ENCODE data around the gene TRMT2A.

TRMT2A gene

DNA sequence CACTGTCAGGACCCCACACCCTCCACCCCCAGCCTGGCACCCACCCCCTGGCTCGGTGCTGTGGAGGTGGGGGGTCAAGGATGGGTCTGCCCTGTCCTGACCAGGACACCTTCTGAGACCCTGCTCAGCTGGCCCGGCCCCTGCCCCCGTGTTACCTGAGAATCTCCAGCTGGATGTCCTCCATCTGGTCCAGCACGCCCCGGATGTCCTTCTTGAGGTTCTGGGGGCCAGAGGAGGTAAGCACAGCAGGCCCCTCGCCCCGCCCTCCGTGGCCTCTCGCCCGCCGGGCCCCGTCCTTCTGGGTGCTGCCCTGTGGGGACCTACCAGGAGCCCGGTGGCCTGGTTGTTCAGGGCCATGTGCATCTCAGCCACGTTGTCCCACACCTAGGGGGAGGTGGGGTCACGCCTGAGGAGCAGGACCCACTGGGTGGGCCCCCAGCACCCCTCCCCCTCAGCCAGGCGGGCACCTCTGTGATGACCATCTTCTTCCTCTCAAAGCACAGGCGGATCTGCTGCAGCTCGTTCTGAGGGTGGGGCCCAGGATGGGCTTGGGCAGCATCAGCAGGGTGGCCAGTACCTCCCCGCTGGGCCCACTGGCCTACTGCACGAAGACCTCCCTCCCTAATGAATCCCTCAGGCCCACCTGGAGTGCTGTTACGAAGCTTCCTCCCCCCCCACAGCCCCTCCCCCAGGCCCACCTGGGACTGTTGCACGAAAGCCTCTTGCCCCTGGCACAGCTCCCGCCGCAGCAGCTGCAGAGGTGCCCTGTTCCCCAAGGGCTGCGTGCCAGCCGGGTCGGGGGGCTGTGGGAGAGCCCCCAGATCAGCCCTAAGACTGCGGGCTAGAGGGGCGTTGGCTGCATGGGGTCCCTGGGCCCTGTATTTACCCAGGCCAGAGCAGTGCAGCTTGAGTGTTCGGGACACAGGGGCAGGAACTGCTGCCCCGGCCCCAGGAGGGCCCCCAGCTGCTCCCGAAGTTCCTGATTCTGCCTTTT lies 32.5 kb upstream of the TRMT2A start:
- DNase-seq (ENCODE audit: low read depth in 1 of 2, low spot score in 1 of 2): no peak

DNA sequence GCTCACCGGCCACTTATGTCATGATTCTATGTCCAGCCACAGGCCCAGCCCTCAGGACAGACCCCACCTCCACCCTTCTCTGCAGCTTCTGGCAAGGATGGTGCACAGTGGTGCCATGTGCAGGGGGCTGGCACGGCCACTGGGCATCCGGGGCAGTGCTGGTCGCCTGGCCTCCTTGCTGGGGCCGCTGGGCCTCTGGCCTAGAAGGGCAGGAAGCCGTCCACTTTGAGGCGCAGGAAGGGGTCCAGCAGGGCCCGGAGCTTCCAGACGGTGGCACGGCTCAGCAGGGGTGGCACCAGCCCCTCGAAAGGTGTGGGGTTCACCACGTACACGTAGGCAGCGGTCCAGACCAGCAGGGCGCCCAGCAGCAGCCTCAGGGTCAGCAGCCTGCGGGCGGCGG lies 31.4 kb upstream of the TRMT2A start:
- no peak for DNase-seq (ENCODE audit: low read depth in 1 of 2, low spot score in 1 of 2)

DNA sequence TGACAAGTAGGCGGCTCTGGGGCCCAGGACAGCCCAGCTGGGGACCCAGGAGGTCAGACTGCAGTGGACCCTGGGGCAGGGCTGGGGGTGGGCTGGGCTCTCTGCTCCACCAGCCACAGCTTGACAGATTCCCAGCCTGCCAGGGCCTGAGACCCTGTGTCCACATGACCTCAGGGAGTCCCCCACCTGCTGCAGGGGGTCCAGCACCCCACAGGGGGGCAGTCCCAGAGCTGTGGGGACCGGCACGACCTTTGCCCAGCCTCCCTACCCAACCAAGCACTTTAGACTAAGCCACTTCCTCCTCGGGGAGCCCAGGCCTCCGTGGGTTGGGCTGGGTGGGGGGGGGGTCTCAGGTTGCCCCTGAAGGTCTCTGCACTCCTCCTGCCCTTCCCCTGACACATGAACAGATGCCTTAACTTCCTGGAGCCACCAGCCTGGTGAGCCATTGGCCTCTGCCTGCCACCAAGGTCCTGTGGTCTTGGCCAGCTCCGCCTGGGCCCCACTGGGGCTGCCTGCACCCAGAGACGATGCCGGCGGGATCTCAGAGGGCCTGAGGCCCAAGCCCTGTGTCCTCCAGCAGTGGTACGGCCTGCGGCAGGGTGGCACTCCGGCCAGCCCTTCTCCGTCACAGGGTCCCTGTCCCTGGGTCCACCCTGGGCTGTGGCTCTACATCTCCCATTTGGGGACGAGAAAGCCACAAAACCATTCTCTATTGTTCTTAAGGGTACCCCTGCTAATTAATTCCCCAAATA lies 30.4 kb upstream of the TRMT2A start:
- no peak for DNase-seq (ENCODE audit: low read depth in 1 of 2, low spot score in 1 of 2)

DNA sequence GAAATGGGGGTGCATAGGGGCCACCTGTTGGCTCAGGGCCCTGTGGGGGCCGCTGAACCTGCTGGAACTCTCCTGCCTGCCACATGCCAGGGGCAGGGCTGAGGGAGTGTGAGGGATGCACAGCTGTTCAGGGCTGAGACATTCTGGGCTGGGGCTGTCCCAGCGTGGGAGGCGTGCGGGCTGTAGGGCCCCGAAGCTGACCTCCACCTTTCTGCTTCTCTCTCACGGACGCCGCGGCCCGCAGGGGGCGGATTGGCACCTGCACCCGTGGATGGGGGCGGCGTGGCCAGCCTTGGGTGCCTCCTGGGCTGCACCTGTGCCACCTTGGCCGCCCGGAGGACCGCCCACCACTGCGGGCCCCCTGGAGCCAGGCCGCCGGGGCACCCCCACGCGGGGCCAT lies 29.8 kb upstream of the TRMT2A start:
- DNase-seq (ENCODE audit: low read depth in 1 of 2, low spot score in 1 of 2): no peak

DNA sequence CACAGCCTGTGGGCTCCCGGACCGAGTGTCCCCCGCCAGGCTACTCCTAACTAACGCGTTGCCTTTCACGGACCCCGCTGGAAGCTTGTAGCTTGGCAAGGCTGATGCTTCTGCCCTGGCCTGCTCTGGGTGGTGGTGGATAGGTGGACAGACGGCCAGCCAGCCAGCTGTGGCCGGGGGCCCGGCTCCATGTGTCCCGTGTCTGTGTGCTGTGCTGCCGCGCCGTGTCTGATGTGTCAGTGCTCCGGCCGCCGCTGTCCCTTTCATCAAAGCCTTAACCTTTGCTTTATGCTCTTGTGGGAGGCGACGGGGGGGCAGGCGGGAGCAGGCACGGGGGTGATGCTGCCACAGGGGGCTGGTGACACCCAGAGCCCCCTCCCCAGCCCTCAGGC lies 28.8 kb upstream of the TRMT2A start:
- no peak for DNase-seq (ENCODE audit: low read depth in 1 of 2, low spot score in 1 of 2)

DNA sequence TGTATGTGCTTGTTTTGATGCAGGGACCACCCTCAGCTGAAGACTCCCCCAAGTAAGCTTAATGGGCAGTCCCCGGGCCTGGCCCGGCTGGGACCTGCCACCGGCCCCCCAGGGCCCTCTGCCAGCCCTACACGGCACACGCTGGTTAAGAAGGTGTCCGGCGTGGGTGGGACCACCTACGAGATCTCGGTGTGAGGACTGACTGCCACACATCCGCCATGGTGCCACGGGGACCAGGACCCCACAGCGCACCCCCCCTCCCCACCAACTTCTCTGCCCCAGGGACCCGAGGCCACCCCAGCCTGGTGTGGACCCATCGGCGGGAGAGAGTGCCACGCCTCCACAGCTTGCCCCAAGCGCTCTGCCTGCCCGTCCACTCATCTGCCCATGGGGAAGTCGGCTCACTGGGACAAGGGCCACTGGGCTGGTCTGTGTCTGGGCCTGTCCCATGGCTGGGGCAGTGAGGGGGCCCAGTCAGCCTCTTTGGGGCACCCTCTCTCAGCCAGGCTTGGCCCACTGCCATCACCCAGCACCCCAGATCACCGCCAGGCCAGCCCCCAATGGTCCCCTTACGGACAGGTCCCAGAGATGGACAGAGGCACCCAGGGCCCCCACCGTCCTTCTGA lies 28.3 kb upstream of the TRMT2A start:
- DNase-seq (ENCODE audit: low read depth in 1 of 2, low spot score in 1 of 2): no peak

DNA sequence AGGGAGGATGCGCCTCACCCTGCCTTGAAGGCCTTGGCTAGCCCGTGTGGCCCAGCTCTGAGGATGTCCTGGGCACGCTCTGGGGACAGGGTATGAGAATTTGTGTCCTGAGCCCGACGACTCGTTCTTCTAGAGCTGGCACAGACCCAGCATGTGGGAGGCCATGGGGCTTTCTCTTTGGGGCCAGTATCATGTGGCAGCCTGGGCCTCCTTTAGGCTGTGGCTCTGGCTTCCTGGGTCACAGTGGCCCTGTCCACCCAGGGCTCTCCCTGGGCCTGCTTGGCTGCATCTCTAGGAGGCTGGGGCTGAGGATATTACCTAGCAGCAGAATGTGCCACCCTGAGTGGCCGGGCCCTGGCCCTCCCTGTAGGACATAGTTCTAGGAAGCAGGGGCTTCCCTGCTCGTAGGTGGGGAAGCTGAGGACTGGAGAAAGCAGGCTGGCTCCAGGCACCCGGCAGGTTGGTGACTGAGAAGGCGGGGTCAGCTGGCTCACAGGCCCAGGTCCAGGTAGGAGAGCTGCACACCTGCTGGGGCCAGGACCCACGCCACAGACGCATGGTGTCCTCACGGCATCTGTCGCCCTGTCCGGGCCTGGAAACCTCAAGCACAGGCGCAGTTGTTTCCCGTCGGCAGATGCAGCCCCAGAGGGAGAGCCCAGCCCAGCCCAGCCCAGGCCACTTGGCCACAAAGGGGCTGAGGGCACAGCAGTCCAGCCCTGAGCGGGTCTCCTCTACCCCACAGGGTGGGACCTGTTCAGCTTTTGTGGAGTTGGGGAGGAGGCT lies 27.0 kb upstream of the TRMT2A start:
- DNase-seq (ENCODE audit: low read depth in 1 of 2, low spot score in 1 of 2): no peak

DNA sequence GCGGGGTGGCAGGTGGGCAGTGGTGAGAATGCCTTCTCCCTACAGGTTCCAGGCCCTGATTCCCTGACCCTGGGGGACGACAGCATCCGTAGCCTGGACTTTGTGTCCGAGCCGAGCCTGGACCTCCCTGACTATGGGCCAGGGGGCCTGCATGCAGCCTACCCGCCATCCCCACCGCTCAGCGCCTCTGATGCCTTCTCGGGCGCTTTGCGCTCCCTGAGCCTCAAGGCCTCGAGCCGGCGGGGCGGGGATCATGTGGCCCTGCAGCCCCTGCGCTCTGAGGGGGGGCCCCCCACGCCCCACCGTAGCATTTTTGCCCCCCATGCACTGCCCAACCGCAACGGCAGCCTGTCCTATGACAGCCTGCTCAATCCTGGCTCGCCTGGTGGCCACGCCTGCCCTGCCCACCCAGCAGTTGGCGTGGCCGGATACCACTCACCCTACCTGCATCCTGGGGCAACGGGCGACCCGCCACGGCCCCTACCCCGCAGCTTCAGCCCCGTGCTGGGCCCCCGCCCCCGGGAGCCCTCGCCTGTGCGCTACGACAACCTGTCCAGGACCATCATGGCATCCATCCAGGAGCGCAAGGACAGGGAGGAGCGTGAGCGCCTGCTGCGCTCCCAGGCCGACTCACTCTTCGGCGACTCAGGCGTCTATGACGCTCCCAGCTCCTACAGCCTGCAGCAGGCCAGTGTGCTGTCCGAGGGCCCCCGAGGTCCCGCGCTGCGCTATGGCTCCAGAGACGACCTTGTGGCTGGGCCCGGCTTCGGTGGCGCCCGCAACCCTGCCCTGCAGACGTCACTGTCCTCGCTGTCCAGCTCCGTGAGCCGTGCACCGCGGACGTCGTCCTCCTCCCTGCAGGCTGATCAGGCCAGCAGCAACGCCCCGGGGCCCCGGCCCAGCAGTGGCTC lies 25.9 kb upstream of the TRMT2A start:
- DNase-seq (ENCODE audit: low read depth in 1 of 2, low spot score in 1 of 2): no peak

DNA sequence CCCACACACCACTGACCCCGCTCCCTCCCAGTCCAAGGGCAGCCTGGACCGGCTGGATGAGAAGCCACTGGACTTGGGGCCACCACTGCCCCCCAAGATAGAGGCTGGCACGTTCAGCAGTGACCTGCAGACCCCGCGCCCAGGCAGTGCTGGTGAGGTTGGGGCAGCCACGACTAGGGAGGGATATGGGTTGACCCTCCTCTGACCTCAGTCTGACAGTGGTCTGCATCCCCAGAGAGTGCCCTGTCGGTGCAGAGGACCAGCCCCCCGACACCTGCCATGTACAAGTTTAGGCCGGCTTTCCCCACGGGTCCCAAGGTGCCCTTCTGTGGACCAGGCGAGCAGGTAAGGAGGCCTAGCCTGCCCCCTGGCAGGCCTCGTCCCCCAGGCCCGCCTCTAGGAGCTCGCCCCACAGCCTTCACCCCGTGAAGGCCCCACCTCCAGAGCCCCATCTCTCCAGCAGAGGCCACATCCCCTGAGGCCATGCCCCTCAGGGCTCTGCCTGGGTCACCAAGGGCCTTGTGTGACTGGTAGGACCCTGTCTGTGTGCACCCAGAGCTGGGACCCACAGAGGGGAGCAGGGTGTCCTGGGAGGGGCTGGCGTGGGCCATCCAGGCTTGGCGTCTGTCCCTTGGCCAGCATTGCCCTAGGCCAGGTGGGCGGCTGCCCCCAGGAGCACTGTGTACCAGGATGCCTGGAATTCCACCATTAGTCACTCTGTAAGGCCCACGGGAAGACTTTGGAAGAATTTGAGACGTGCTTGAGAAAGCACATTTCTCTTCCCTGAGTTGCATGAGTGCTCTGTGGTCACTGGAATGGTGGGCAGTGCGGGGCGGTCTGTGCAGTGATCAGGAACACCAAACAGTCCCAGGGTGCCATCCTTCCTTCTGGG lies 24.4 kb upstream of the TRMT2A start:
- DNase-seq (ENCODE audit: low read depth in 1 of 2, low spot score in 1 of 2): no peak

DNA sequence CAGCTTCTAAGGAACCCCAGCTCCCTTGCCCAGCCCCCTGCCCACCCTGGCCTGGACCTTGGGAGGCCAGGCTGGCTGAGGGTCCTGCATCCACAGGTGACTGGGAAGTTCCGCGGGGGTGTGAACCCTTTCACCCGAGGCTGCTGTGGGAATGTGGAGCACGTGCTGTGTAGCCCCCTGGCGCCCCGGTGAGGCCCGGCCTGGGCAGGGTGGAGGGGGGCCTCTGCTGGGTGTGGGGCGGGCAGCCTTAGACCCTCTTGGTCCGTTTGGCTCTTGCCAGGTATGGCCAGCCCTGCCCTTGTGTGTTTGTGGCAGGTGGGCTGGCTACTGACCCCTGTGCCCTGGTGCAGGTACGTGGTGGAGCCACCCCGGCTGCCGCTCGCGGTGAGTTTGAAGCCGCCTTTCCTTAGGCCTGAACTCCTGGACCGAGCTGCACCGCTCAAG lies 23.5 kb upstream of the TRMT2A start:
- no peak for DNase-seq (ENCODE audit: low read depth in 1 of 2, low spot score in 1 of 2)

DNA sequence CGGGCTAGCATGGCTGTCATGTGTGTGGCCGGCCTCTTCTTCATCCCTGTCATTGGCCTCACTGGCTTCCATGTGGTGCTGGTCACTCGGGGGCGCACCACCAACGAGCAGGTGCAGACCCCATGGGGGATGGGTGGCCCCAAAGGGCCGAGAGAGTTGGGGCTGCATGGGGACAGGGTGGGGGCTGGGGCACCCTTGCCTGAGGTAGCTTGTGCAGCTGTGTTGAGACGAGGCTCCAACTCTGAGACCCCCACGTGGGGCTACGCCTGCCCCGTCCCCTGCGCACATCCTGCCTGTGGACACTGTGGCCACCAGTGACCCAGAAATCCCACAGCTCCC lies 23.1 kb upstream of the TRMT2A start:
- DNase-seq (ENCODE audit: low read depth in 1 of 2, low spot score in 1 of 2): no peak

DNA sequence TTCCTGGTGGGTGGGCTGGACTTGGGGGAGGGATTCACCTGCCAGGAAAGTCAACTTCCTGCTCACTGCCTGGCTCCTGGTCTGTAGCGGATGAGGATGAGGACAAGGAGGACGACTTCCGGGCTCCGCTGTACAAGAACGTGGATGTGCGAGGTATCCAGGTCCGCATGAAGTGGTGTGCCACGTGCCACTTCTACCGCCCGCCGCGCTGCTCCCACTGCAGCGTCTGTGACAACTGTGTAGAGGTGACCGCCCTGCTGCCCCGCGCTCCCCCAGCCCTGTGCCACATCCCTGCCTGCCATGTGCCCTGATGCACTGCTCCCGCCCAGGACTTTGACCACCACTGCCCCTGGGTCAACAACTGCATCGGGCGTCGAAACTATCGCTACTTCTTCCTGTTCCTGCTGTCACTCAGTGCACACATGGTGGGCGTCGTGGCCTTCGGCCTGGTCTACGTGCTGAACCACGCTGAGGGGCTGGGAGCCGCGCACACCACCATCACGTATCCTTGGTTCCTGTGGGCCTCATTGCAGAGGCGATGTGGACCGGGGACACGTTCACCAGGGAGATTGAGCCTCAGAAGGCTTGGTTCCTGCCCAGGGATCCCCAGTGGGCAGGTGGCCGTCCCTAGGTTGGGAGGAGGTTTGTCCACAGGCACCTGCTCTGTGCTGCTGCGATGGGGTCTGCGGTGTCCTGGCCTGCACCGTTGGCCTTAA lies 22.5 kb upstream of the TRMT2A start:
- DNase-seq (ENCODE audit: low read depth in 1 of 2, low spot score in 1 of 2): no peak

DNA sequence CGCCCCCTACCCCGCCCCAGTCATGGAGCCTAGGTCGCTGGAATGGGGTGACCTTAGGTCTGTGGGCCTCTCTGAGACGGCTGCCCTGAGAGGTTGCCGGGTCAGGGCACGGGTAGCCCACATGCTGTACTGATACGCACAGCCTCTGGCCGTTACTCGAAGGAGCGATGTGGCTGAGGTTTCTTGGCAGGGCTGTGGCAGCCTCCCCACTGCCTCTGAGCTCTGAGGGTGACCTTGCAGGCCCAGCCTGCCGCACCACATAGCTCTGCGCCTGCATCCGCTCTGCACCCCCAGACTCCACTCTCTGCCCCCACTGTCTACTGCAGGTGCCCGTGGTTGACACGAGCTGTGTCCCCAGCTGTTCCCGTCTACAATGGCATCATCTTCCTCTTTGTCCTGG lies 21.8 kb upstream of the TRMT2A start:
- no peak for DNase-seq (ENCODE audit: low read depth in 1 of 2, low spot score in 1 of 2)

DNA sequence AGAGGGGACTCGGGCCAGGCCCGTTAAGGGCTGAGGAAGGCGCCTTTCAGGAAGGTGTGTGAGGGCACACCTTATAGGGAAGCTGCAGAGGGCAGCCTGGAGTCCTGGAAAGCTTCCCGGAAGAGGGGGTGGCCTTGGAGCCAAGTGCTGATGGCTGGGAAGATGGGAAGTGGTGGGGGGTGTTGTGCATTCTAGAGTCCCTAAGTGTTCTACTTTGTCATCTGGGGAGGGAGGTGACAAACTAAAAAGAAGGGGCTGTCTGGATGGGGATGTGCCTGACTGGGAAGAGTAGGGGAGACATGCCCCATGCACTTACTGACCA lies 21.4 kb upstream of the TRMT2A start:
- DNase-seq (ENCODE audit: low read depth in 1 of 2, low spot score in 1 of 2): no peak

DNA sequence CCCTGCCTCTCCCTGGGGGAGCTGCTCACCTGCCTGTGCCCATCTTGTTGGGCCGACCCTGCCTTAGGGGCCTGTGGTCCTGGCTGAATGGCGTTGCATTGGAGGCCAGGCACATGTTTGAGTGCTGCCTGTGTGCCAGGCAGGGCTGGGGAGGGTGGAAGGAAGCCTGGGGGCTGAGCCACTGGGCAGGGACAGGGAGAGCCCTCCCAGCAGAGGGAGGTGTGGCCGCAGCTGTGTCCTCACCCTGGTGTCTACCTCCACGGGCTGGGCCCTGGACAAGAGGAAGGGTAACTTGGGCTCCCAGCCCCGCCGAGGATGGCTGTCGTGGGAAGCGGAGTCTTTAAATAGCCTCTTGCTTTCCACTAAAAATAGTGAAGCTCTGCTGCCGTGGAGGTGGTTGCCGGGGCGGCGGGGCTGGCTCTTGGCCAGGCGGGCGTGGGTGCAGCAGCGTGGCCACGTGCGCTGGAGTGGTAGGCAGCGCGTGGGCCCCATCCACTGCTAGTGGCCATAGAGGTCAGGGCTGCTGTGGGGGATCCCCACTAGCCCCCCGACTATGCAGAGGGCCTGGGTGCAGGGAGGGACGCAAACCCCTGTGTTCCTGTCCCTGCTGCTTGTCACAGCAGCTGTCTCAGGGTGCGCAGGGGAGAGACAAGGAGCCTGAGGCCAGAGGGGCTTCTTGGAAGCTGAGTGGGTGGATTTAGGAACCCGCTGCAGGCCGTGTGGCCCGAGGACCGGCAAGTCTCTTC lies 20.8 kb upstream of the TRMT2A start:
- DNase-seq (ENCODE audit: low read depth in 1 of 2, low spot score in 1 of 2): no peak

DNA sequence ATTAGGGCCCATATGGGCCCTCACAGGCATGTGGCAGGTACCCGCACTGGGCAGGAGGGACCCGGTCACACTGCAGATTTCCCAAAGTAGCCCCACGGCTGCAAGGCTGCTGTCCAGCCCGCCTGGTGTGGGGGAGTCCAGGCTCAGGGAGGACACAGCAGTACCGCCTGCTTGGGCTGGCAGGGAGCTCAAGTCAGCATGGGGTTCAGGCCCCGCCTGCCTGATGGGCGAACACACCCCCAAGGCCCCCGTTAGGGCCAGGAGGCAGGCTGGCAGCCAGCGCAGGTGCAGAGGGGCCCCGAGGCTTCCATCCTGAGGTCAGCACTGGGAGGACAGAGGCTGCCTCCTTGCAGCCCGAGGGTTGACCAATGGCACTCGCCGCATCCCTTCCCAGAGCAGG lies 20.1 kb upstream of the TRMT2A start:
- no peak for DNase-seq (ENCODE audit: low read depth in 1 of 2, low spot score in 1 of 2)

DNA sequence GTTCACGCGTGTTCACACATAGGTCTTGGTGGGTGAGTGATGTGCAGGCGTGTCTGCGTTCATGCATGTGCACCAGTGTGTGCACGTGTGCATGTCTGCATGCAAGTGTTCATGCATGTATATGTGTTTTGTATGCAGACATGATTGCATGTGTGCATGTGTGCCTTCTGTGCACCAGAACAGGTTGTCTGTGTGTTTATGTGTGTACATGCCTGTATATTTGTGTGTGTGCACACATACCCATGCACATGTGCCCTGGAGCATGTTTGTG lies 19.5 kb upstream of the TRMT2A start:
- no peak for DNase-seq (ENCODE audit: low read depth in 1 of 2, low spot score in 1 of 2)

Measured in activated CD4-positive, alpha-beta T cell treated with anti-CD3 and anti-CD28 coated beads, Interleukin-2, amount 50 U/mL, for 24 hours (primary cell).